K562 (cell line): ENCODE measurements around the gene SLC35F4. TPM values are rescaled to one million over a fixed set of nuclear protein-coding genes. Genes with fewer than 3 reads are reported as not detected.

Source experiments
- ATAC-seq: fragments of 200-7000 bp; cut with Tn5 transposase; 3 replicates; pipeline ENCODE4 v1.9.1; 2020; ENCODE audit warnings: moderate library complexity
- BruUV-seq: library from RNA; stranded (reverse); fragments of 400-500 nt; replicated peaks from 2 replicates; lab custom pipeline; 2021; lab: Mats Ljungman, UMichigan
- CTCF ChIA-PET: fragments of 300-600 bp; formaldehyde crosslinking; extraction: SDS; loops from one replicate; lab custom pipeline; 2021; ENCODE audit warnings: low intra/inter-chr PET ratio; lab: Yijun Ruan, JAX
- POLR2A ChIA-PET: fragments of 300-600, 350-650 bp; sonication (Branson Sonifier 250); formaldehyde crosslinking; extraction: SDS; loops from one replicate; lab custom pipeline; 2021; ENCODE audit warnings: antibody characterized with exemption, inconsistent platforms; lab: Yijun Ruan, JAX
- DNase-seq, 4 experiments: peaks; one replicate each; pipeline versions ENCODE4 v3.0.0 to v3.0.0-alpha.2; 2011 to 2018; ENCODE audit warnings: low spot score in 3 of 4, mixed read lengths in 3 of 4; ENCODE audit errors: extremely low read depth in 1 of 4
- FAIRE-seq: peaks from 2 replicates; lab custom pipeline; 2011; peaks lifted over from hg19 to GRCh38; lab: Jason Lieb, UNC
- H2AFZ ChIP-seq: 2 replicates; pipeline ENCODE4 v1.6.0; 2011; ENCODE audit warnings: low read depth, low read length, control low read depth, inconsistent platforms
- H3K27ac ChIP-seq: fragments of 200-600 bp; 3 replicates; pipeline ENCODE4 v1.8.0; 2011; ENCODE audit warnings: low read depth, mild to moderate bottlenecking, control low read depth, inconsistent platforms, low read length, moderate library complexity, mixed read lengths; ENCODE audit errors: extremely low read depth
- H3K27me3 ChIP-seq, 2 experiments: fragments of 300-600 bp in 1 of 2; 2 replicates in 1 of 2; 3 replicates in 1 of 2; pipeline versions ENCODE4 v1.6.0 to v1.8.0; 2011; ENCODE audit warnings: inconsistent platforms in 2 of 2, low read length in 2 of 2, mild to moderate bottlenecking in 1 of 2, mixed read lengths in 1 of 2, moderate library complexity in 1 of 2; ENCODE audit not compliant: control insufficient read depth in 2 of 2, insufficient read depth in 2 of 2
- H3K36me3 ChIP-seq: fragments of 300-600 bp; 3 replicates; pipeline ENCODE4 v1.8.0; 2011; ENCODE audit warnings: mild to moderate bottlenecking, low read length, inconsistent platforms; ENCODE audit not compliant: control insufficient read depth, insufficient read depth
- H3K4me1 ChIP-seq, 2 experiments: fragments of 200-600 bp in 1 of 2; replicated peaks in 1 of 2; 2 replicates in 1 of 2; 3 replicates in 1 of 2; pipeline versions ENCODE4 v1.5.1 to v1.8.0; 2011; ENCODE audit warnings: inconsistent platforms in 2 of 2, low read length in 2 of 2, mild to moderate bottlenecking in 1 of 2, mixed read lengths in 1 of 2, moderate library complexity in 1 of 2; ENCODE audit not compliant: control insufficient read depth in 2 of 2, insufficient read depth in 2 of 2
- H3K4me2 ChIP-seq: 2 replicates; pipeline ENCODE4 v1.6.1; 2011; ENCODE audit warnings: low read length, control low read depth, inconsistent platforms, mixed read lengths; ENCODE audit not compliant: insufficient read depth
- H3K4me3 ChIP-seq: fragments of 200-600 bp; sonication (generic), shearing (Covaris generic); 2 replicates; pipeline ENCODE4 v1.5.1; 2016; ENCODE audit warnings: control low read depth, inconsistent platforms
- H3K79me2 ChIP-seq: fragments of 200-600 bp; 3 replicates; pipeline ENCODE4 v1.8.0; 2011; ENCODE audit warnings: low read length, inconsistent platforms; ENCODE audit not compliant: control insufficient read depth, insufficient read depth
- H3K9ac ChIP-seq, 2 experiments: 2 replicates each; pipeline versions ENCODE4 v1.6.0 to v1.6.1; 2011; ENCODE audit warnings: low read depth in 2 of 2, low read length in 2 of 2, control low read depth in 1 of 2, inconsistent platforms in 1 of 2, mild to moderate bottlenecking in 1 of 2, mixed read lengths in 1 of 2; ENCODE audit not compliant: insufficient read depth in 1 of 2
- H3K9me1 ChIP-seq: one replicate; pipeline ENCODE4 v1.6.0; 2011; ENCODE audit warnings: inconsistent platforms, mild to moderate bottlenecking, low read length, moderate library complexity; ENCODE audit not compliant: control insufficient read depth, insufficient read depth
- H3K9me3 ChIP-seq: replicated peaks from 2 replicates; pipeline ENCODE4 v1.5.1; 2011; ENCODE audit warnings: low read depth, low read length, inconsistent platforms; ENCODE audit not compliant: control insufficient read depth, insufficient read depth
- H4K20me1 ChIP-seq: replicated peaks from 2 replicates; pipeline ENCODE4 v1.6.1; 2011; ENCODE audit warnings: low read length, inconsistent platforms, mixed read lengths; ENCODE audit not compliant: control insufficient read depth, insufficient read depth
- CHD2 ChIP-seq: IDR thresholded peaks from 2 replicates; pipeline ENCODE4 v1.6.1; 2011; ENCODE audit warnings: low read depth, low read length
- HNRNPK ChIP-seq: fragments of 200-400 bp; formaldehyde crosslinking; IDR thresholded peaks from one replicate; pipeline ENCODE4 v1.6.1; 2018; ENCODE audit warnings: mild to moderate bottlenecking, low read depth, low read length; ENCODE audit not compliant: poor library complexity, severe bottlenecking
- MAZ ChIP-seq, 2 experiments: fragments of 450-650 bp in 1 of 2; sonication (generic) in 1 of 2; formaldehyde crosslinking; IDR thresholded peaks in 1 of 2; conservative IDR thresholded peaks in 1 of 2; 2 replicates each; pipeline versions ENCODE4 v1.4.0 to v1.5.0; 2020; ENCODE audit warnings: mild to moderate bottlenecking in 1 of 2, missing genetic modification reagents in 1 of 2
- SRSF7 ChIP-seq: fragments of 200-400 bp; formaldehyde crosslinking; optimal IDR thresholded peaks from 2 replicates; pipeline ENCODE3; 2017; ENCODE audit warnings: mild to moderate bottlenecking, low read depth, low read length
- YBX1 ChIP-seq: fragments of 450-650 bp; IDR thresholded peaks from 2 replicates; pipeline ENCODE4 v1.7.1; 2016; ENCODE audit warnings: mild to moderate bottlenecking
- ZNF57 ChIP-seq: fragments of 450-650 bp; formaldehyde crosslinking; IDR thresholded peaks from 2 replicates; pipeline ENCODE4 v1.4.0; 2020; ENCODE audit warnings: mild to moderate bottlenecking, moderate library complexity
- ZNF695 ChIP-seq: fragments of 450-650 bp; formaldehyde crosslinking; IDR thresholded peaks from 2 replicates; pipeline ENCODE4 v1.4.0; 2020; ENCODE audit warnings: mild to moderate bottlenecking, moderate library complexity
- WGBS: fragments of 100-300 bp; shearing (Covaris generic); methylation state at CpG from one replicate; pipeline ENCODE4 v1.1.6; 2016; ENCODE audit warnings: low coverage, mixed read lengths; ENCODE audit not compliant: insufficient coverage; ENCODE audit errors: missing lambda C conversion rate; 5-methylcytosine and 5-hydroxymethylcytosine counted together
- in situ Hi-C: fragments of 300-500 bp; cut with MboI; formaldehyde crosslinking; loops from 4 replicates; pipeline ENCODE4 v1.15.0; 2018; ENCODE audit warnings: inconsistent platforms, mixed read lengths
- intact Hi-C: fragments of 100-400 bp; cut with micrococcal nuclease; formaldehyde crosslinking; loops from 2 replicates; pipeline ENCODE4 v1.14.2; 2022
- polyA plus RNA-seq, 8 experiments: library from polyadenylated mRNA; depleted of rRNA in 4 of 8; stranded (reverse) in 5 of 8; unstranded in 3 of 8; fragments of >200 nt; fragmentation: Nextera tagmentation in 2 of 8; fragmentation: Illumina TruSeq in 1 of 8; extraction: Ambion mirVana in 2 of 8; extraction: Trizol in 1 of 8; gene quantifications; 2 replicates each; pipeline versions ENCODE4 v1.2.1 to v1.2.3, GENCODE V29; 2011 to 2014; ENCODE audit warnings: inconsistent platforms in 1 of 8, missing spikeins in 1 of 8
- total RNA-seq, 7 experiments: library from RNA; depleted of rRNA in 6 of 7; stranded (reverse); fragments of >200 nt in 6 of 7; fragmentation: Illumina TruSeq in 2 of 7; extraction: Trizol in 2 of 7; gene quantifications; 2 replicates each; pipeline versions ENCODE4 v1.2.1 to v1.2.3, GENCODE V29; 2011 to 2021; ENCODE audit warnings: low replicate concordance in 1 of 7
- TF ChIP-seq, protein P1 (sequence below): sonication (generic); formaldehyde crosslinking; IDR thresholded peaks from 2 replicates; pipeline ENCODE4 v1.9.0; 2022; ENCODE audit warnings: mild to moderate bottlenecking, missing genetic modification reagents
- TF ChIP-seq, protein P2 (sequence below): IDR thresholded peaks from 2 replicates; pipeline ENCODE4 v1.6.1; 2011; ENCODE audit warnings: borderline replicate concordance, low read depth, mild to moderate bottlenecking, moderate library complexity, low read length; ENCODE audit not compliant: insufficient read depth, poor library complexity, severe bottlenecking

SLC35F4 gene
- total and polyA plus RNA-seq, 9 of the 15 experiments (the other 6 are each of a cell fraction or from before 2014, with no cell fraction given), result 0.01 TPM; not detected in 8

DNA sequence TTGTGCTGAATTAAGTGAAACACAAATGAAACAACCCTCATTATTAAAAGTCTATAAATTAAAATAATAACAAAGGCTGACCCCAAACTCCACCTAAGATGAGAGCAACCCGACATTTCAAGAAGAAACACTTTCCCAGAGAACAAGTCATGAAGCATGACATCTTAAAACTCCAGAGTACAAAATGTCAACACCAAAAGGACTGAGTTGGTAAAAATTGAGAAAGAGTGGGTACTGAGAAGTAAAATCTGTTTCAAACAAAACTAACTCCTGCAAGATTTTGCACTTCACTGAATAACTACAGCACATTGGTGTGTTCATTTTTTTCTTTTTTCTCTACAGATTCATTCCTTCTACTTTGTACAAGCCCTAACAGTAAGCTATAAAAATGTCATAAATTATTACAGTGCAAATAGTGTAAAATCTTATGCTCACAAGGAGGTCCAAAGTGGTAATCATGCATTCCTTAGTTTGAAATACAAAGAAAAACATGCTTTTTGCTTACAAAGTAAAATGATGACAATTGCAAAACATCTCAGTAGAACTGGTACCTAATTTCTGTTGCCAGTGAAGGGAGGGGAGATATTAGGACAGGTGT lies 31.8 kb downstream of the SLC35F4 start (continued):
- TF ChIP-seq ZNF695 (no peak), HNRNPK (no peak), ZNF57 (CRISPR knock-in tag) (no peak)
- TF ChIP-seq, protein P1, sequence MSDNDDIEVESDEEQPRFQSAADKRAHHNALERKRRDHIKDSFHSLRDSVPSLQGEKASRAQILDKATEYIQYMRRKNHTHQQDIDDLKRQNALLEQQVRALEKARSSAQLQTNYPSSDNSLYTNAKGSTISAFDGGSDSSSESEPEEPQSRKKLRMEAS (CRISPR knock-in tag), result no peak

DNA sequence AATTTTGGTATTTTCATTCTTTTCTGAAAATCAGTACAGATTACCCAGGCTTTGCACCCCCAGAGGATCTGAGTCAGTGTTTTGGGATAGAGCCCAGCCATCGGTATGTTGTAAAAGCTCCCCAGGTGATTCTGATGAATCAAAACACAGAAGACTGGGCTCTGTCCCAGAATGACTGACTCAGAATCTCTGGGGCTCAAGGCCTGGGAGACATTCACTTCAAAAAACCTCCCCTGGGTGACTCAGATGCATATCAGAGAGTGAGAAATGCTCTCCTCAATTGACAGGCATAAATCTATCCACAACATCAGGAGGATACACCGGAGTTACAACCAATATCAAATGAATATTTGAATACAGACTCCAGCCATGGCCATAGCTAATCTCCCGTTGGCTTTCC lies 32.6 kb downstream of the SLC35F4 start:
- no peak overlapping the region for H3K9ac ChIP-seq
- H3K4me3 ChIP-seq, result no peak overlapping the region
- no peaks in the 10 kb centered on the region for H3K79me2 ChIP-seq
- H3K4me2 ChIP-seq, result no peak overlapping the region
- TF ChIP-seq SRSF7, result no peak
- TF ChIP-seq, protein P2, sequence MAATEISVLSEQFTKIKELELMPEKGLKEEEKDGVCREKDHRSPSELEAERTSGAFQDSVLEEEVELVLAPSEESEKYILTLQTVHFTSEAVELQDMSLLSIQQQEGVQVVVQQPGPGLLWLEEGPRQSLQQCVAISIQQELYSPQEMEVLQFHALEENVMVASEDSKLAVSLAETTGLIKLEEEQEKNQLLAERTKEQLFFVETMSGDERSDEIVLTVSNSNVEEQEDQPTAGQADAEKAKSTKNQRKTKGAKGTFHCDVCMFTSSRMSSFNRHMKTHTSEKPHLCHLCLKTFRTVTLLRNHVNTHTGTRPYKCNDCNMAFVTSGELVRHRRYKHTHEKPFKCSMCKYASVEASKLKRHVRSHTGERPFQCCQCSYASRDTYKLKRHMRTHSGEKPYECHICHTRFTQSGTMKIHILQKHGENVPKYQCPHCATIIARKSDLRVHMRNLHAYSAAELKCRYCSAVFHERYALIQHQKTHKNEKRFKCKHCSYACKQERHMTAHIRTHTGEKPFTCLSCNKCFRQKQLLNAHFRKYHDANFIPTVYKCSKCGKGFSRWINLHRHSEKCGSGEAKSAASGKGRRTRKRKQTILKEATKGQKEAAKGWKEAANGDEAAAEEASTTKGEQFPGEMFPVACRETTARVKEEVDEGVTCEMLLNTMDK, result no peak
- TF ChIP-seq MAZ (CRISPR knock-in tag; conservative IDR thresholded peaks at IDR 0.05 in 1 of 2, IDR thresholded peaks at IDR 0.05 in 1 of 2), result no peak
- TF ChIP-seq YBX1, result no peak
- TF ChIP-seq CHD2, result no peak
- no peak for DNase-seq
- no peaks in the 10 kb centered on the region for H3K4me1 ChIP-seq
- BruUV-seq, result no TSS peak
- H3K36me3 ChIP-seq, result no peaks in the 10 kb centered on the region
- POLR2A ChIA-PET, result interaction anchor here (0.7 kb wide), 1 partner anchor 100 kb away, joined by 3 read pairs; no protein-coding TSS in a partner anchor
- no peak overlapping the region for H3K27ac ChIP-seq
- no peaks in the 10 kb centered on the region for H4K20me1 ChIP-seq
- CTCF ChIA-PET, result no interaction called here
- FAIRE-seq, result no peak
- no peak for ATAC-seq
- no peaks in the 10 kb centered on the region for H3K9me1 ChIP-seq
- no peak overlapping the region for H2AFZ ChIP-seq
- 0% methylated on average over 3 of the region's 3 CpGs for WGBS
- no peaks in the 10 kb centered on the region for H3K9me3 ChIP-seq
- no peaks in the 10 kb centered on the region for H3K27me3 ChIP-seq
- intact Hi-C loops (no loop called here), in situ Hi-C loops (no loop called here)
